DMS 273 treated with DMSO at 0.1 percent for 48 hours (cell line): ENCODE data around the gene VSTM5.
"Not testable (repeated sequence)": the region's sequence is repeated elsewhere in the genome, so short reads cannot be mapped to it uniquely, and the experiment has no call there.

ENCODE experiments used
- DNase-seq: peaks from one replicate; lab custom pipeline; 2025; lab: John Stamatoyannopoulos, UW

The VSTM5 gene

GRCh38 chr11:93796441-93797231, 53.8 kb downstream of the VSTM5 start:
- DNase-seq = no peak

GRCh38 chr11:93791493-93791892, 58.9 kb downstream of the VSTM5 start:
- no peak for DNase-seq

GRCh38 chr11:93784935-93785360, 65.5 kb downstream of the VSTM5 start:
- no peak for DNase-seq

GRCh38 chr11:93784145-93784934, 66.1 kb downstream of the VSTM5 start, which contains the start of gene MED17:
MED17 (plus strand) TSS chr11:93784282; CDS start chr11:93784514, 232 bp downstream.
- DNase-seq = peak; percentile 71

GRCh38 chr11:93783765-93784144, 66.7 kb downstream of the VSTM5 start:
- no peak for DNase-seq

GRCh38 chr11:93783362-93783761, 67.1 kb downstream of the VSTM5 start:
- no peak for DNase-seq

- peak; percentile 1 for DNase-seq
Measured at GRCh38 chr11:93775289-93775688, 75.1 kb downstream of the VSTM5 start.

- DNase-seq = not testable (repeated sequence)
Measured at GRCh38 chr11:93774560-93774959, 75.9 kb downstream of the VSTM5 start.

GRCh38 chr11:93773601-93774200, 76.7 kb downstream of the VSTM5 start:
- no peak for DNase-seq

GRCh38 chr11:93773045-93773477, 77.4 kb downstream of the VSTM5 start:
- no peak for DNase-seq

GRCh38 chr11:93772123-93772522, 78.3 kb downstream of the VSTM5 start:
- no peak for DNase-seq

GRCh38 chr11:93770160-93770559, 80.3 kb downstream of the VSTM5 start:
- no peak for DNase-seq
